ENCODE results near the gene FBXO17.
"Not testable (repeated sequence)": the region's sequence is repeated elsewhere in the genome, so short reads cannot be mapped to it uniquely, and the experiment has no call there.

FBXO17 gene

DNA sequence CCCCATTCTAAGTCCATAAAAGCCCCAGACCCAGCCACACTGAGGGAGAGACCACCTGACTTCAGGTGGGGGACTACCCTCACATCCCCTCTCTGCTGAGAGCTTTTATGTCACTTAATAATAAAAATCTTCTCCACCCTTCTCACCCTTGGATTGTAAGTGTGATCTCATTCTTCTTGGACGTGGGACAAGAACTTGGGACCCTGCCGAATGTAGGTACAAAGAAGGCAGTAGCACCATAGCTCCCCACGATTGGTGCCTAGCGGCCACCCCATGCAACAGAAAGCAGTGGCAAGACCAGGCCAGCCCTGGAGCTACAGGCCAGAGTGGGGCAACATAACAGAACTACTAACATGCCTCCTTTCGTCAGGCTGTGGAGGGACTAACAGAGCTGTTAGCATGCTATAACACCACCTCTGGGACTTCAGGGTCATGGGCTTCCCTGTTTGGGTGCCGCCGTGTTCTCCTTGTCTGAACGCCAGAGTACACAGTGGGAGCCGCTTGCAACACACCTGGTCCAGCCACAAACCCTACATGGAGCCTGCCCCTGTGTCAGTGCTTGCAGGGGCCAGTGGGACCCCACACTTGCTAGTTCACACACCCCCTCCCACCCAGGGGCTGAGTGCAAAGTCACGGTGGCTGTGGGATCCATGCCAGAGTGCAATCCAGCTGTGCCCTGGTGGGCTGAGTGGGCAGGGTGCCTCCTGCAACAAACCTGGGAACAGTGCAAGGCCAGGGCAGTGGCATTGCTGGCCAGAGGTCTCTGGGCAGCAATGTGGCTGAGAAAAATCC, 5.2 kb upstream of the FBXO17 start:
- no peak for DNase-seq (ENCODE audit: extremely low read depth in 1 of 2, low read depth in 1 of 2)

DNA sequence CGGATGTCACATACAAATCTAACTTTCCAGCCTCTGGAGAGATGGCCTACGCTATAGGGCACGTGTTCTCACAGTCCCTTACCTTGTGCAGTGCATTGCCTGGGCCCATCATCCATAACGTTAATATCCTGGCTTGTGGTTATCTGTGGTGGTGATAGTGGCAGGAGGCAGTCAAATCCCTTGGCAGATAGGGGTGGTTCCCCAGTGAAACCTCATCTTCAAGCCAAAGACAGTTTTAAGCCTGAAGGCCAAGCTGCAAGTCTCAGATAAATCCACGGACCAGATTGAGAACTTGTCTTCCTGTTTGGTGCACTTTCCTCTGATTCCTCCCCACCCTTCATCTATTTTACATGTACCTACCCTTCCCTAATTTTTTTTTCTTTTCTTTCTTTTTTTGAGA, 4.3 kb upstream of the FBXO17 start:
- no peak for DNase-seq (ENCODE audit: extremely low read depth in 1 of 2, low read depth in 1 of 2)

- DNase-seq (ENCODE audit: extremely low read depth in 1 of 2, low read depth in 1 of 2) = no peak
Observed at GRCh38 chr19:38978326-38978689, 2.8 kb upstream of the FBXO17 start.

- peak; percentile 54 to 83 for DNase-seq (ENCODE audit: extremely low read depth in 1 of 2, low read depth in 1 of 2)
Observed at GRCh38 chr19:38977445-38978325, 2.1 kb upstream of the FBXO17 start.

DNA sequence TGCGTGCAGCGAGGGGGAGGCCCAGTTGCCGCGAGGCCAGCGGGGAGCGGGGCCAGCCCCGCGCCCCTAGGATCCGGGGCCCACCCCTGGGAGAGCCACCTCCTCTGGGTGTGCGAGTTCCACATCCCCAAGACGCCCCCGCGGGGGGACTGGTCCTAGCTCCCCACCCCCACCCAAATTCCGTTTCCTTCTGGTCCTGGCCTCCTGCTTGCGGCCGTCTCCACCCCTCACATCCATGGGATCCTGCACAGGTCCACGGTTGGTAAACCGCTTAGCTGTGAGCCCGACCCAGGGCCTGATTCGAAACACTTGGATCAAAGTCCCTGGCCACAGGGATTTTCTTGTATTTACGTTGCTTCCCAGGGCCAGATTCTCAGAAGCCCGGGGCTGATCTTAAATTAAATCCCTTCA, 324 bp upstream of the FBXO17 start:
- DNase-seq (ENCODE audit: extremely low read depth in 1 of 2, low read depth in 1 of 2) = no peak

DNA sequence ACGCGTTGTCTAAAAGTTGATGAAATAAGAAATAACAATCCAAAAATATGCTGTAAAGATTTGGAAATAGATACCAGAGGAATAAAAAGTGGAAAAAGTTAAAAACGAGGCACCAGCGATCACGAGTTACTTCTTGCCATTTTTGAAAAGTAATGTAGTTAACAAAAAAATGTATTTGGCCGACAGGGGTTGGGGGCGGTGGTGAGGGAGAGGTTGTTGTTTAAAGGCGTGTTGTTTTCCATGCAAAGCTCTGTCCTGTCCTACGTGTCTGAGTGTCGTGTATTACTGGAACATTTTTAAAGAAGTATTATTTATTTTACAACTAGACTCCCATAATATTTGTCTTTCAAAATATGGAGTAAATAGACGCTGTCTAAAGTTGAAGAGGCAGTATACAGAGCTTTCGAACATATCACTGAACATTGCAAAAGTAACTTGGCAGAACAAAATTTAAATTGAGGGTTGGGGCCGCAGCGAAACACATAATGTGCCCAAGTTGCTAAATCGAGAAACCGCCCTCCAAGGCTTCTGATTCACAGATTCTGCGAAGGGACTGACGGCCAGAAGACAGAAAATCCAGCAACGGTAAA, 823 bp downstream of the FBXO17 start:
- DNase-seq (ENCODE audit: extremely low read depth in 1 of 2, low read depth in 1 of 2) = no peak

GRCh38 chr19:38971672-38972071, 3.9 kb downstream of the FBXO17 start:
- no peak for DNase-seq (ENCODE audit: extremely low read depth in 1 of 2, low read depth in 1 of 2)

DNA sequence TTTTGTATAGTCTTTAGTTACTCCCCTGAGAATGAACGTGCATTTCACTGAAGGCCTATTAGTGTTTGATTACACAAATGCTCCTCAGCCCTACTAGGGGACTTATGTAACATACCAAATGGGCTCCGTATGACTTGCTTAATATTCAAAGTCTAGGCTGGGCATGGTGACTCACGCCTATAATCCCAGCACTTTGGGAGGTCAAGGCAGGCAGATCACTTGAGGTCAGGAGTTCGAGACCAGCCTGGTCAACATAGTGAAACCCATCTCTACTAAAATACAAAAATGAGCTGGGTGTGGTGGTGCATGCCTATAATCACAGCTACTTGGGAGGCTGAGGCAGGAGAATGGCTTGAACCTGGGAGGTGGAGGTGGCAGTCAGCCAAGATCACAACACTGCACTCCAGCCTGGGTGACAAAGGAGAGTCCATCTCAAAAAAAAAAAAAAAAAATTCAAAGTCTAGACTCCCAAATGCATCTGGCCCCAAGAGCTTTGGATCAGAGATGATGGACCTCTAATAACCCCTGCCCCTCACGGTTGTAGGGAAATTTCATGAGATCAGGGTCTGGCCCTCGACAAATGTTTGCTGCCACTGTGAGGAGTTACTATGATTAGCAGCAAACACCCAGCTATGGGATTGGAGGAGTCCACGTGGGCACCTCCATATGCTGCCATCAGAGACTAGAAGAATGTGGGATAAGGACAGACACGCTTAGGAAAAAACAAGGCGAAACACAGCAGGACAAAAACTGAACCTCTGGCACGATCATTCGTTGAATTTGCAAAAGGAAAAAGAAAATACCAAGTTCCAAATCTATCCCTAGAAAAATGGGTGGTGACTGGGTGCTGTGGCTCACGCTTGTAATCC, 4.6 kb downstream of the FBXO17 start:
- DNase-seq (ENCODE audit: extremely low read depth in 1 of 2, low read depth in 1 of 2) = no peak

GRCh38 chr19:38966149-38966548, 9.4 kb downstream of the FBXO17 start:
- not testable (repeated sequence) for DNase-seq (ENCODE audit: extremely low read depth in 1 of 2, low read depth in 1 of 2)

GRCh38 chr19:38964738-38965137, 10.8 kb downstream of the FBXO17 start:
- no peak for DNase-seq (ENCODE audit: extremely low read depth in 1 of 2, low read depth in 1 of 2)

DNA sequence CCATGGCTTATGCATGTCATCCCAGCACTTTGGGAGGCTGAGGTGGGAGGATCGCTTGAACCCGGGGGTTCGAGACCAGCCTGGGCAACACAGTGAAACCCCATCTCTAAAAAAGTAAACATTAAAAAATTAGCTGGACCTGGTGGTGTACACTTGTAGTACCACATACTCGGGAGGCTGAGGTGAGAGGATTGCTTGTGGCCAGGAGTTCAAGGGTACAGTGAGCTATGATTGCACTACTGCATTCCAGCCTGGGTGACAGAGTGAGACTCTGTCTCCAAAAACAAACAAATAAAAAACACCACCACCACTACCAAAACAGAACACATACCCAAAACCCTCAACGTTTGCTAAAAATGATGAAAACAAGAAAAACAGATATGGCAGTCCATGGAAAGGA, 15.9 kb downstream of the FBXO17 start:
- DNase-seq (ENCODE audit: extremely low read depth in 1 of 2, low read depth in 1 of 2) = no peak

DNA sequence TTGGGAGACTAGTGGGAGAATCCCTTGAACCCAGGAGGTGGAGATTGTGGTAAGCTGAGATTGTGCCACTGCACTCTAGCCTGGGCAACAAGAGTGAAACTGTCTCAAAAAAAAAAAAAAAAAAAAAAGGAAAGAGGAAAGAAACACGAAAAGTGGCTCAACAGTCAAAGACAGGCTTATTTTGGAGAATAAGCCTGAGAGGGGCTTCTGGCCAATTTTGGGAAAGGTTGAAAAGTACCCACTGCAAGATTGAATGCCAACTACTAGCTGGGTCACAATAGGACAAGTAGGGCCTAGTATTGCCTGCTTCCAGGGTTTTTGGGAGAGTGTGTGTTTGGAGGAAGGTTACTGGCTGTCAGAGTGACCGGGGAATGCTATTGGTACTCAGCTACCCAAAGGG, 17.2 kb downstream of the FBXO17 start:
- no peak for DNase-seq (ENCODE audit: extremely low read depth in 1 of 2, low read depth in 1 of 2)

- no peak for DNase-seq (ENCODE audit: extremely low read depth in 1 of 2, low read depth in 1 of 2)
Observed at GRCh38 chr19:38956264-38956663, 19.3 kb downstream of the FBXO17 start.

GRCh38 chr19:38953677-38954076, 21.9 kb downstream of the FBXO17 start:
- DNase-seq (ENCODE audit: extremely low read depth in 1 of 2, low read depth in 1 of 2) = no peak

- DNase-seq (ENCODE audit: extremely low read depth in 1 of 2, low read depth in 1 of 2) = no peak
Observed at GRCh38 chr19:38952395-38953165, 23.0 kb downstream of the FBXO17 start.

DNA sequence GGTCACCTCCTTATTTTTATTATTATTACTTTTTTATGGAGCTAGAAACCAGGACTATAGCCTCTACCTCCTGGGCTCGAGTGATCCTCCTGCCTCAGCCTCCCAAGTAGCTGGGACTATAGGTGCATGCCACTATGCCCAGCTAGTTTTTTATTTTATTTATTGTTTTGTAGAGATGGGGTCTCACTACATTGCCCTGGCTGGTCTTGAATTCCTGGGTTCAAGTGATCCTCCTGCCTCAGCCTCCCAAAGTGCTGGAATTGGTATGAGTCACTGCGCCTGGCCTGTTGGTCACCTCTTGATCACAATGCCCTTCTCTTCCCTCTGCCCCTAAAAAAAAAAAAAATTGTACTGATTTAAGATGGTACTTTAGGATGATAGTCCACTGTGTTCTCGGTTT, 24.4 kb downstream of the FBXO17 start:
- no peak for DNase-seq (ENCODE audit: extremely low read depth in 1 of 2, low read depth in 1 of 2)

GRCh38 chr19:38949580-38950367, 25.8 kb downstream of the FBXO17 start:
- DNase-seq (ENCODE audit: extremely low read depth in 1 of 2, low read depth in 1 of 2) = peak; percentile 68 to 92

GRCh38 chr19:38946229-38947010, 29.1 kb downstream of the FBXO17 start:
- DNase-seq (ENCODE audit: extremely low read depth in 1 of 2, low read depth in 1 of 2) = no peak
